Astrocyte (in vitro differentiated cells and primary cell): ENCODE measurements around the gene COP1. TPM values are rescaled to one million over a fixed set of nuclear protein-coding genes. Genes with fewer than 3 reads are reported as not detected.
A peak's percentile ranks its signal among the peaks of the same experiment; 100 is the strongest.

Source experiments
- DNase-seq: peaks from one replicate; pipeline ENCODE4 v3.0.0-alpha.2; 2010; ENCODE audit warnings: low read depth
- FAIRE-seq: peaks from 2 replicates; lab custom pipeline; 2011; peaks lifted over from hg19 to GRCh38; lab: Jason Lieb, UNC
- H2AFZ ChIP-seq: 2 replicates; pipeline ENCODE4 v1.6.0; 2012; ENCODE audit warnings: low read depth, low read length, inconsistent platforms
- H3K27ac ChIP-seq: 2 replicates; pipeline ENCODE4 v1.5.1; 2011; ENCODE audit warnings: low read depth, low read length, inconsistent platforms
- H3K27me3 ChIP-seq: 2 replicates; pipeline ENCODE4 v1.6.0; 2011; ENCODE audit warnings: low read length, inconsistent platforms; ENCODE audit not compliant: insufficient read depth
- H3K36me3 ChIP-seq: 2 replicates; pipeline ENCODE4 v1.5.1; 2011; ENCODE audit warnings: low read length, inconsistent platforms; ENCODE audit not compliant: insufficient read depth
- H3K4me1 ChIP-seq: 2 replicates; pipeline ENCODE4 v1.5.1; 2011; ENCODE audit warnings: low read length, inconsistent platforms; ENCODE audit not compliant: insufficient read depth
- H3K4me2 ChIP-seq: 2 replicates; pipeline ENCODE4 v1.6.0; 2012; ENCODE audit warnings: low read length, inconsistent platforms
- H3K4me3 ChIP-seq: 2 replicates; pipeline ENCODE4 v1.5.1; 2011; ENCODE audit warnings: low read depth, mild to moderate bottlenecking, low read length, inconsistent platforms; ENCODE audit not compliant: insufficient read depth
- H3K79me2 ChIP-seq: 2 replicates; pipeline ENCODE4 v1.6.0; 2012; ENCODE audit warnings: mild to moderate bottlenecking, low read length, inconsistent platforms; ENCODE audit not compliant: insufficient read depth
- H3K9ac ChIP-seq: 2 replicates; pipeline ENCODE4 v1.6.0; 2012; ENCODE audit warnings: mild to moderate bottlenecking, low read length, inconsistent platforms
- H3K9me3 ChIP-seq: 2 replicates; pipeline ENCODE4 v1.5.1; 2012; ENCODE audit warnings: low read depth, mild to moderate bottlenecking, low read length, inconsistent platforms; ENCODE audit not compliant: insufficient read depth
- H4K20me1 ChIP-seq: 2 replicates; pipeline ENCODE4 v1.6.0; 2012; ENCODE audit warnings: low read length, inconsistent platforms; ENCODE audit not compliant: insufficient read depth
- H3K27ac Mint-ChIP-seq: one replicate; pipeline ENCODE4 v1.8.0; 2021; ENCODE audit warnings: mild to moderate bottlenecking, mixed read lengths; ENCODE audit not compliant: unreplicated experiment
- H3K27me3 Mint-ChIP-seq: one replicate; pipeline ENCODE4 v1.8.0; 2021; ENCODE audit warnings: low read depth, mixed read lengths; ENCODE audit not compliant: unreplicated experiment
- H3K36me3 Mint-ChIP-seq: one replicate; pipeline ENCODE4 v1.8.0; 2021; ENCODE audit warnings: low read depth, mixed read lengths; ENCODE audit not compliant: unreplicated experiment
- H3K4me1 Mint-ChIP-seq: one replicate; pipeline ENCODE4 v1.8.0; 2021; ENCODE audit warnings: low read depth, mixed read lengths; ENCODE audit not compliant: unreplicated experiment
- H3K4me3 Mint-ChIP-seq: one replicate; pipeline ENCODE4 v1.8.0; 2021; ENCODE audit warnings: mild to moderate bottlenecking, moderate library complexity, mixed read lengths; ENCODE audit not compliant: unreplicated experiment
- H3K9me3 Mint-ChIP-seq: one replicate; pipeline ENCODE4 v1.8.0; 2021; ENCODE audit warnings: mild to moderate bottlenecking, mixed read lengths; ENCODE audit not compliant: unreplicated experiment
- EZH2 ChIP-seq: IDR thresholded peaks from 2 replicates; pipeline ENCODE4 v1.6.1; 2012; ENCODE audit warnings: mild to moderate bottlenecking, low read length, inconsistent platforms; ENCODE audit not compliant: insufficient read depth
- total RNA-seq: library from RNA; stranded (reverse); gene quantifications from 2 replicates; pipeline ENCODE4 v1.2.1, GENCODE V29; 2021
- TF ChIP-seq, protein P1 (sequence below): IDR thresholded peaks from 2 replicates; pipeline ENCODE4 v1.5.1; 2011; ENCODE audit warnings: low read depth, mild to moderate bottlenecking, inconsistent platforms, low read length, moderate library complexity; ENCODE audit not compliant: insufficient read depth

COP1 gene
- total RNA-seq, 1 donor from 2014 or later: 45.9 TPM

- Histone ChIP-seq H3K9me3 (no peaks in the 10 kb centered on the region), H3K4me1 (no peaks in the 10 kb centered on the region), H3K36me3 (peaks cover 5% of the 10 kb centered on the region), H2AFZ (no peak overlapping the region), H3K27me3 (no peaks in the 10 kb centered on the region), H3K4me3 (no peak overlapping the region), H4K20me1 (no peaks in the 10 kb centered on the region), H3K27ac (no peak overlapping the region), H3K9ac (no peak overlapping the region), H3K4me2 (no peak overlapping the region), H3K79me2 (peaks cover 2% of the 10 kb centered on the region)
- Mint-ChIP-seq H3K4me3 (no peak overlapping the region), H3K4me1 (no peaks in the 10 kb centered on the region), H3K9me3 (no peaks in the 10 kb centered on the region), H3K27me3 (no peaks in the 10 kb centered on the region), H3K36me3 (peaks cover 10% of the 10 kb centered on the region), H3K27ac (no peak overlapping the region)
- DNase-seq (no peak), FAIRE-seq (no peak)
- TF ChIP-seq EZH2: no peak
- TF ChIP-seq, protein P1, sequence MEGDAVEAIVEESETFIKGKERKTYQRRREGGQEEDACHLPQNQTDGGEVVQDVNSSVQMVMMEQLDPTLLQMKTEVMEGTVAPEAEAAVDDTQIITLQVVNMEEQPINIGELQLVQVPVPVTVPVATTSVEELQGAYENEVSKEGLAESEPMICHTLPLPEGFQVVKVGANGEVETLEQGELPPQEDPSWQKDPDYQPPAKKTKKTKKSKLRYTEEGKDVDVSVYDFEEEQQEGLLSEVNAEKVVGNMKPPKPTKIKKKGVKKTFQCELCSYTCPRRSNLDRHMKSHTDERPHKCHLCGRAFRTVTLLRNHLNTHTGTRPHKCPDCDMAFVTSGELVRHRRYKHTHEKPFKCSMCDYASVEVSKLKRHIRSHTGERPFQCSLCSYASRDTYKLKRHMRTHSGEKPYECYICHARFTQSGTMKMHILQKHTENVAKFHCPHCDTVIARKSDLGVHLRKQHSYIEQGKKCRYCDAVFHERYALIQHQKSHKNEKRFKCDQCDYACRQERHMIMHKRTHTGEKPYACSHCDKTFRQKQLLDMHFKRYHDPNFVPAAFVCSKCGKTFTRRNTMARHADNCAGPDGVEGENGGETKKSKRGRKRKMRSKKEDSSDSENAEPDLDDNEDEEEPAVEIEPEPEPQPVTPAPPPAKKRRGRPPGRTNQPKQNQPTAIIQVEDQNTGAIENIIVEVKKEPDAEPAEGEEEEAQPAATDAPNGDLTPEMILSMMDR: no peak
Observed at GRCh38 chr1:176043537-176043936, 163.5 kb downstream of the COP1 start.

DNA sequence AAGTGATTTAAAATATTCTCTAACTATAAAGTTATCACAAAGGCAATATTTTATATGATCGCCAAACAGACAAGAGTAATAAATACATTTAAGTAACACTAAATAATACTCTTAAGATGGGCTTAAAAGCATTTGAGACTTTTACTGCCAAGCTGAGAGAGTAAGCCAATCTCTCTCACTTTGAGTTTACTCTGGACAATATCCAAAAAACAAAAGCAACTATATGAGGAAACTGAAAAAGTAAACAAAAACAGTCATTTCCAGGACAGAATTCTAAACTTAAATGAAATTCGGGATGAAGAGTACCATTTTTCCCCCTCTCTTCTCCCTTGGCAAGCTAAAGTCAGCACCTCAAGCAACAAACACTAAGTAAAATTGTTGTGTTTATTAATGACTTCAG lies 173.2 kb downstream of the COP1 start:
- Histone ChIP-seq H4K20me1 (no peaks in the 10 kb centered on the region), H3K4me3 (no peak overlapping the region), H2AFZ (no peak overlapping the region), H3K27me3 (no peaks in the 10 kb centered on the region), H3K36me3 (no peaks in the 10 kb centered on the region), H3K79me2 (peaks cover 3% of the 10 kb centered on the region), H3K27ac (no peak overlapping the region), H3K9me3 (no peaks in the 10 kb centered on the region), H3K4me2 (peak overlapping the region; percentile 21), H3K4me1 (peaks cover 7% of the 10 kb centered on the region), H3K9ac (no peak overlapping the region)
- no peak for TF ChIP-seq EZH2
- TF ChIP-seq, protein P1: no peak
- Mint-ChIP-seq H3K9me3 (no peaks in the 10 kb centered on the region), H3K4me1 (peaks cover 4% of the 10 kb centered on the region), H3K27ac (no peak overlapping the region), H3K36me3 (peaks cover 1% of the 10 kb centered on the region), H3K4me3 (no peak overlapping the region), H3K27me3 (no peaks in the 10 kb centered on the region)
- peak; percentile 8 for DNase-seq
- no peak for FAIRE-seq

- Histone ChIP-seq H3K4me3 (no peak overlapping the region), H3K4me2 (no peak overlapping the region), H4K20me1 (no peaks in the 10 kb centered on the region), H3K36me3 (no peaks in the 10 kb centered on the region), H3K4me1 (peaks cover 7% of the 10 kb centered on the region), H2AFZ (no peak overlapping the region), H3K79me2 (peaks cover 3% of the 10 kb centered on the region), H3K27me3 (no peaks in the 10 kb centered on the region), H3K9ac (no peak overlapping the region), H3K9me3 (no peaks in the 10 kb centered on the region), H3K27ac (no peak overlapping the region)
- DNase-seq (peak; percentile 19), FAIRE-seq (no peak)
- no peak for TF ChIP-seq EZH2
- TF ChIP-seq, protein P1: no peak
- peaks cover 4% of the 10 kb centered on the region for H3K4me1 Mint-ChIP-seq
- H3K27me3 Mint-ChIP-seq: no peaks in the 10 kb centered on the region
- H3K27ac Mint-ChIP-seq: no peak overlapping the region
- peaks cover 1% of the 10 kb centered on the region for H3K36me3 Mint-ChIP-seq
- no peaks in the 10 kb centered on the region for H3K9me3 Mint-ChIP-seq
- H3K4me3 Mint-ChIP-seq: no peak overlapping the region
Observed at GRCh38 chr1:176033474-176033873, 173.6 kb downstream of the COP1 start.
